Peyer's patch (tissue), 4 donors: Measurements from ENCODE around the gene AUTS2.

Source experiments
- CTCF ChIP-seq, 6 experiments: fragments of 450-650 bp in 4 of 6; fragments of 200-600 bp in 2 of 6; sonication (generic) in 1 of 6; IDR thresholded peaks; one replicate each; pipeline ENCODE4 v1.5.1; 2017 to 2019; ENCODE audit warnings: antibody characterized with exemption in 6 of 6, mild to moderate bottlenecking in 3 of 6, moderate library complexity in 1 of 6
- POLR2A ChIP-seq, 2 donors: fragments of 450-650 bp; IDR thresholded peaks; one replicate each; pipeline ENCODE4 v1.5.1; 2017; ENCODE audit warnings: antibody characterized with exemption in 2 of 2, mild to moderate bottlenecking in 2 of 2, moderate library complexity in 2 of 2

GRCh38 chr7:69873512-69873911, 275.2 kb downstream of the AUTS2 start:
- TF ChIP-seq CTCF (IDR thresholded peaks at IDR 0.05) (no peak), POLR2A (IDR thresholded peaks at IDR 0.05) (no peak)
